ENCODE measurements around the gene PTPDC1. TPM values are rescaled to one million over a fixed set of nuclear protein-coding genes. Genes with fewer than 3 reads are reported as not detected.
A peak's percentile ranks its signal among the peaks of the same experiment; 100 is the strongest.

Gene PTPDC1
- total and polyA plus RNA-seq, 4 donors, result 4.0 to 12.9 (median 9.3) TPM

DNA sequence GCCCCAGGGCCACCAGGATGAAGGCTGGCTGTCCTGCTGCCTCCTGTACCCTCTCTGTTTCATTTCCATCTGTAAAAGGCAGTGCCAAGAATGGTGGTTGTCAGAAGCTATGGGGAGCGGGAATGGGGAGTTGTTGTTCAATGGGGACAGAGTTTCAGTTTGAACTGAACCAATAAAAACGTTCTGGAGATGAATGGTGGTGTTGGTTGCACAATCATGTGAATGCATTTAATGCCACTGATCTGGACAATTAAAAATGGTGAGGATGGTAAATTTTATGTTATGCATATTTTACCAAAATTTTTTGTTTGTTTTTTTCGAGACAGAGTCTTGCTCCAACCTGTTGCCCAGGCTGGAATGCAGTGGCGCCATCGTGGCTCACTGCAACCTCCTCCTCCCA lies 58.1 kb downstream of the PTPDC1 start:
- WGBS, 2 donors, result 94 to 97% methylated on average over 5 of the region's 5 CpGs
- H3K27me3 ChIP-seq (ENCODE audit: control insufficient read depth in 1 of 2, insufficient read depth in 2 of 2, low read length in 1 of 2), result no peaks in the 10 kb centered on the region
- H3K4me3 ChIP-seq (ENCODE audit: low read length in 2 of 2), result no peak overlapping the region
- H3K36me3 ChIP-seq (ENCODE audit: control insufficient read depth in 1 of 2, insufficient read depth in 2 of 2, low read length in 1 of 2), result no peaks in the 10 kb centered on the region
- ATAC-seq (ENCODE audit: low FRiP score) (no peak), DNase-seq (no peak)
- H3K27ac ChIP-seq (ENCODE audit: low read depth in 1 of 2, low read length in 2 of 2), result peak overlapping the region; percentile 9 to 81
- no peaks in the 10 kb centered on the region for H3K9me3 ChIP-seq (ENCODE audit: control insufficient read depth, low read length)
- H3K4me1 ChIP-seq (ENCODE audit: control insufficient read depth in 1 of 2, insufficient read depth in 2 of 2, low read length in 2 of 2), result peaks cover 5% of the 10 kb centered on the region in 2 donors
- intact Hi-C loops (cut with DNase I), result no loop called here

- 32 to 39% methylated on average over 2 of the region's 2 CpGs for WGBS, 2 donors
- Histone ChIP-seq H3K4me1 (ENCODE audit: control insufficient read depth in 1 of 2, insufficient read depth in 2 of 2, low read length in 2 of 2) (peaks cover 3 to 5% of the 10 kb centered on the region in 2 donors), H3K4me3 (ENCODE audit: low read length in 2 of 2) (no peak overlapping the region), H3K27ac (ENCODE audit: low read depth in 1 of 2, low read length in 2 of 2) (no peak overlapping the region), H3K9me3 (ENCODE audit: control insufficient read depth, low read length) (no peaks in the 10 kb centered on the region), H3K27me3 (ENCODE audit: control insufficient read depth in 1 of 2, insufficient read depth in 2 of 2, low read length in 1 of 2) (no peaks in the 10 kb centered on the region), H3K36me3 (ENCODE audit: control insufficient read depth in 1 of 2, insufficient read depth in 2 of 2, low read length in 1 of 2) (no peaks in the 10 kb centered on the region)
- intact Hi-C loops (cut with DNase I), result no loop called here
- ATAC-seq (ENCODE audit: low FRiP score) (no peak), DNase-seq (no peak)
These were observed 60.1 kb downstream of the PTPDC1 start for GRCh38 chr9:94144394-94144793.

DNA sequence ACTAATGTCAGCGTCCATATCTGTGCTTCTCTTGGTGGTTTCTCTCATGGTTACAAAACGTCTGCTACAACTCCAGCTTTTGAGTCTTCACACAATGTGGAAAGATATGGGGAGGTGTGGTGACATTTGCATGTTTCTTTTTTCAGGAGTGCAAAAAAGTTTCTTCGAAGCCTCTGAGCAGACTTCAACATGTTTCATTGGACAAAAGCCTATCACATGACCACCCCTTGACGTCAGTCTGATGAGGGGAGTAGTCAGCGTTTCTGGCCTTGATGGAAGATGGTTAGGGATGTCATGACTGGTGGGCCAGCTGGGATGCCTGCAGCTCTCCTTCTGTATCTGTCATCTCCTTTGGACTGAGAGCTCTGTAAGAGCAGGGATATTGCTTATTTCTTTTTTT lies 61.4 kb downstream of the PTPDC1 start:
- H3K4me1 ChIP-seq (ENCODE audit: control insufficient read depth in 1 of 2, insufficient read depth in 2 of 2, low read length in 2 of 2), result peaks cover 2 to 5% of the 10 kb centered on the region in 2 donors
- ATAC-seq (ENCODE audit: low FRiP score) (no peak), DNase-seq (no peak)
- H3K9me3 ChIP-seq (ENCODE audit: control insufficient read depth, low read length), result no peaks in the 10 kb centered on the region
- intact Hi-C loops (cut with DNase I), result no loop called here
- H3K27ac ChIP-seq (ENCODE audit: low read depth in 1 of 2, low read length in 2 of 2), result no peak overlapping the region
- 81 to 84% methylated on average over 5 of the region's 5 CpGs for WGBS, 2 donors
- H3K36me3 ChIP-seq (ENCODE audit: control insufficient read depth in 1 of 2, insufficient read depth in 2 of 2, low read length in 1 of 2), result no peaks in the 10 kb centered on the region
- no peak overlapping the region for H3K4me3 ChIP-seq (ENCODE audit: low read length in 2 of 2)
- no peaks in the 10 kb centered on the region for H3K27me3 ChIP-seq (ENCODE audit: control insufficient read depth in 1 of 2, insufficient read depth in 2 of 2, low read length in 1 of 2)

GRCh38 chr9:94147776-94148175 lies 63.5 kb downstream of the PTPDC1 start:
- H3K27ac ChIP-seq (ENCODE audit: low read depth in 1 of 2, low read length in 2 of 2), result no peak overlapping the region
- H3K4me1 ChIP-seq (ENCODE audit: control insufficient read depth in 1 of 2, insufficient read depth in 2 of 2, low read length in 2 of 2), result no peaks in the 10 kb centered on the region
- DNase-seq (no peak), ATAC-seq (ENCODE audit: low FRiP score) (no peak)
- no peaks in the 10 kb centered on the region for H3K9me3 ChIP-seq (ENCODE audit: control insufficient read depth, low read length)
- 88% methylated on average over 13 of the region's 13 CpGs for WGBS, 2 donors
- H3K36me3 ChIP-seq (ENCODE audit: control insufficient read depth in 1 of 2, insufficient read depth in 2 of 2, low read length in 1 of 2), result no peaks in the 10 kb centered on the region
- H3K4me3 ChIP-seq (ENCODE audit: low read length in 2 of 2), result no peak overlapping the region
- intact Hi-C loops (cut with DNase I), result no loop called here
- no peaks in the 10 kb centered on the region for H3K27me3 ChIP-seq (ENCODE audit: control insufficient read depth in 1 of 2, insufficient read depth in 2 of 2, low read length in 1 of 2)

GRCh38 chr9:94148419-94148818 lies 64.2 kb downstream of the PTPDC1 start:
- 74 to 84% methylated on average over 5 of the region's 5 CpGs for WGBS, 2 donors
- no peaks in the 10 kb centered on the region for H3K27me3 ChIP-seq (ENCODE audit: control insufficient read depth in 1 of 2, insufficient read depth in 2 of 2, low read length in 1 of 2)
- H3K4me1 ChIP-seq (ENCODE audit: control insufficient read depth in 1 of 2, insufficient read depth in 2 of 2, low read length in 2 of 2), result no peaks in the 10 kb centered on the region
- DNase-seq, result no peak
- no peak for ATAC-seq (ENCODE audit: low FRiP score)
- no peaks in the 10 kb centered on the region for H3K9me3 ChIP-seq (ENCODE audit: control insufficient read depth, low read length)
- intact Hi-C loops (cut with DNase I), result no loop called here
- H3K36me3 ChIP-seq (ENCODE audit: control insufficient read depth in 1 of 2, insufficient read depth in 2 of 2, low read length in 1 of 2), result no peaks in the 10 kb centered on the region
- no peak overlapping the region for H3K27ac ChIP-seq (ENCODE audit: low read depth in 1 of 2, low read length in 2 of 2)
- H3K4me3 ChIP-seq (ENCODE audit: low read length in 2 of 2), result no peak overlapping the region

- Histone ChIP-seq H3K36me3 (ENCODE audit: control insufficient read depth in 1 of 2, insufficient read depth in 2 of 2, low read length in 1 of 2) (no peaks in the 10 kb centered on the region), H3K27ac (ENCODE audit: low read depth in 1 of 2, low read length in 2 of 2) (no peak overlapping the region), H3K9me3 (ENCODE audit: control insufficient read depth, low read length) (no peaks in the 10 kb centered on the region), H3K4me3 (ENCODE audit: low read length in 2 of 2) (no peak overlapping the region), H3K27me3 (ENCODE audit: control insufficient read depth in 1 of 2, insufficient read depth in 2 of 2, low read length in 1 of 2) (no peaks in the 10 kb centered on the region), H3K4me1 (ENCODE audit: control insufficient read depth in 1 of 2, insufficient read depth in 2 of 2, low read length in 2 of 2) (no peaks in the 10 kb centered on the region)
- intact Hi-C loops (cut with DNase I), result no loop called here
- DNase-seq, result no peak
- 95% methylated on average over 6 of the region's 6 CpGs for WGBS, 2 donors
- no peak for ATAC-seq (ENCODE audit: low FRiP score)
These were observed 65.4 kb downstream of the PTPDC1 start for GRCh38 chr9:94149696-94150095.

DNA sequence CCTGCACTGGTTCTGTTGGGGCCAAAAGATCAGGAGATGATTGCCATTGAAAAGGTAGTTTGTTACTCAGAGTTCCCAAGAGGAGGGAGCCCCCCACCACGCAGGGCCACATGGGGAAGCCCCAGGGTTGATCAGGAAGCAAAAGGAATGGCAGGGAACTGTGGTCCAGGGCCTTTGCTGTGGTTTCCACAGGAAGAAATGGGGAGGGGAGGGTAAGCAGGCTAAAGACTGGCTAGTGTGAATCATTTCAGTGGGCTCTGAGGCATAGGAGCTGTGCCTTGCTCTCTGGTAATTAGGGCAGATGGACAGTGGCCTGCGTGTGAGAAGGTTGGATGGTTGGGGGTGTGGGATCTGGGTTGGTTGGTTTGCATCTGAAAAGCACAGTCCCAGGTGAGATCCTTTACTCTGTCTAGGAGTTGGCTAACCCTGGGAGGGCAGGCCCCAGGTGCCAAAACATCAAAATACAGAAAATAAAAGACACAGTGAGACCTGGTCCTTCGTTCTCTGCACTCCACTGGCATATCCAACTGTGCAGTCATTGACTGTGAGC lies 66.1 kb downstream of the PTPDC1 start:
- H3K36me3 ChIP-seq (ENCODE audit: control insufficient read depth in 1 of 2, insufficient read depth in 2 of 2, low read length in 1 of 2), result no peaks in the 10 kb centered on the region
- no peaks in the 10 kb centered on the region for H3K27me3 ChIP-seq (ENCODE audit: control insufficient read depth in 1 of 2, insufficient read depth in 2 of 2, low read length in 1 of 2)
- ATAC-seq (ENCODE audit: low FRiP score), result no peak
- H3K9me3 ChIP-seq (ENCODE audit: control insufficient read depth, low read length), result no peaks in the 10 kb centered on the region
- WGBS, 2 donors, result 91 to 96% methylated on average over 3 of the region's 3 CpGs
- intact Hi-C loops (cut with DNase I), result no loop called here
- H3K4me3 ChIP-seq (ENCODE audit: low read length in 2 of 2), result no peak overlapping the region
- H3K4me1 ChIP-seq (ENCODE audit: control insufficient read depth in 1 of 2, insufficient read depth in 2 of 2, low read length in 2 of 2), result no peaks in the 10 kb centered on the region
- no peak overlapping the region for H3K27ac ChIP-seq (ENCODE audit: low read depth in 1 of 2, low read length in 2 of 2)
- DNase-seq, result no peak

- no peaks in the 10 kb centered on the region for H3K4me1 ChIP-seq (ENCODE audit: control insufficient read depth in 1 of 2, insufficient read depth in 2 of 2, low read length in 2 of 2)
- no peak for ATAC-seq (ENCODE audit: low FRiP score)
- no peak for DNase-seq
- no peak overlapping the region for H3K4me3 ChIP-seq (ENCODE audit: low read length in 2 of 2)
- H3K27me3 ChIP-seq (ENCODE audit: control insufficient read depth in 1 of 2, insufficient read depth in 2 of 2, low read length in 1 of 2), result no peaks in the 10 kb centered on the region
- H3K27ac ChIP-seq (ENCODE audit: low read depth in 1 of 2, low read length in 2 of 2), result no peak overlapping the region
- intact Hi-C loops (cut with DNase I), result no loop called here
- 73 to 76% methylated on average over 11 of the region's 11 CpGs for WGBS, 2 donors
- H3K36me3 ChIP-seq (ENCODE audit: control insufficient read depth in 1 of 2, insufficient read depth in 2 of 2, low read length in 1 of 2), result no peaks in the 10 kb centered on the region
- H3K9me3 ChIP-seq (ENCODE audit: control insufficient read depth, low read length), result no peaks in the 10 kb centered on the region
These were observed 66.8 kb downstream of the PTPDC1 start for GRCh38 chr9:94150890-94151650.

- intact Hi-C loops (cut with DNase I), result no loop called here
- 88 to 91% methylated on average over 1 of the region's 1 CpG for WGBS, 2 donors
- Histone ChIP-seq H3K4me3 (ENCODE audit: low read length in 2 of 2) (no peak overlapping the region), H3K9me3 (ENCODE audit: control insufficient read depth, low read length) (no peaks in the 10 kb centered on the region), H3K36me3 (ENCODE audit: control insufficient read depth in 1 of 2, insufficient read depth in 2 of 2, low read length in 1 of 2) (no peaks in the 10 kb centered on the region), H3K4me1 (ENCODE audit: control insufficient read depth in 1 of 2, insufficient read depth in 2 of 2, low read length in 2 of 2) (peaks cover 0 to under 1% of the 10 kb centered on the region in 2 donors), H3K27me3 (ENCODE audit: control insufficient read depth in 1 of 2, insufficient read depth in 2 of 2, low read length in 1 of 2) (no peaks in the 10 kb centered on the region), H3K27ac (ENCODE audit: low read depth in 1 of 2, low read length in 2 of 2) (no peak overlapping the region)
- no peak for ATAC-seq (ENCODE audit: low FRiP score)
- no peak for DNase-seq
These were observed 69.6 kb downstream of the PTPDC1 start for GRCh38 chr9:94153905-94154304.
